ENCODE results near the gene RCOR1.
"Not testable (repeated sequence)": the region's sequence is repeated elsewhere in the genome, so short reads cannot be mapped to it uniquely, and the experiment has no call there.

The RCOR1 gene

DNA sequence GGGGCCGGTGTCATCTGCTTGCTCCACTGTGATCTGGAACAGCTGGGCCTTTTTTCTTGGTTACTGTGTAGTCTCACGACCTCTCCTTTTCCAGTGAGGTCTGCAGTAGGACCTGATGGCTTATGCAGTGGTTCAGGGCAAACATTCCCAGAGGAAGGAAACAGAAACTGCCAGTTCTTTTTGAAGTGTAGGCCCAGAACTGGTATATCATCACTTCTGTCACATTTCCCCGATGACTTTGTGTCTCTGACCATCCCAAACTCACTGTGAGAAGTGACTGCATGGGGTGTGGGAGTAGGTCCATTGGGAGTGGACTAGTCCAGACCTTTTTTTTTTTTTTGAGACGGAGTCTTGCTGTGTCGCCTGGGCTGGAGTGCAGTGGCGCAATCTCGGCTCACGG, 38.4 kb downstream of the RCOR1 start:
- DNase-seq, result no peak

DNA sequence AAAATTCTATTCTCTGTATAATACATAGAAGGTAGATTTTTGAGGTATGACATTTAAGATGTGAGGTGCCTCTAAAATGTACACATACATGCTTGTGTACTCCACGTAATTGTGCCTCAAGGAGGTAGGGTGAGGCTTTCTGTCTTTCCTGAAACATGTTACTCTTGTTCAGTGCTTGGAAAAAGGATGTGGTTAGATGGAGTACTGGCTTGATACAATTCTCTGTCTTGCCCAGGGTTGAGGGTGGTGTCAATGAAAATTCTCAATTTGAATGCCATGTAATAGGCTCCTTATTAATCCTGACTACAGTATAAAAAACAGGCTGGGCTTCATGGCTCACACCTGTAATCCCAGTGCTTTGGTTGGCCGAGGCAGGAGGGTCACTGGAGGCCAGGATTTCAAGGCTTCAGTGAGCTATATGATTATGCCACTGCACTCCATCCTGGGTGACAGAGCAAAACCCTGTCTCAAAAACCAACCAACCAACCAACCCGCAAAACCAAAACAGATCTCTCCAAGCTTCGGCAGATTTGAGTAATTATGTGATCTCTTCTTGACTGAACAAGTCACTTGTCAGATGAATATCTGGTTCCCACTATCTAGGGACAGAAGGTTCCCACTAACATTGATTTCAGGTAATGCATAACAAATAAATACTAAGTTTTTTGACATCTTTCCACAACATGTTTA, 41.6 kb downstream of the RCOR1 start:
- peak; percentile 26 for DNase-seq

DNA sequence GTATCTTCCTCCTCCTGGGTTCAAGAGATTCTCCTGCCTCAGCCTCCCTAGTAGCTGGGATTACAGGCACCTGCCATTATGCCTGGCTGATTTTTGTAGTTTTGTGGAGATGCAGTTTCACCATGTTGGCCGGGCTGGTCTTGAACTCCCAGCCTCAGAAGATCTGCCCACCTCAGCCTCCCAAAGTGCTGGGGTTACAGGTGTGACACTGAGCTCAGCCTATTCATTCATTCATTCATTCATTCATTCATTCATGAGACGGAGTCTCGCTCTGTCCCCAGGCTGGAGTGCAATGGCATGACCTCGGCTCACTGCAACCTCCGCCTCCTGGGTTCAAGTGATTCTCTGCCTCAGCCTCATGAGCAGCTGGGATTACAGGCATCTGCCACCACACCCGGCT, 47.2 kb downstream of the RCOR1 start:
- DNase-seq, result not testable (repeated sequence)

- no peak for DNase-seq
Measured at GRCh38 chr14:102644523-102644922, 52.1 kb downstream of the RCOR1 start.

DNA sequence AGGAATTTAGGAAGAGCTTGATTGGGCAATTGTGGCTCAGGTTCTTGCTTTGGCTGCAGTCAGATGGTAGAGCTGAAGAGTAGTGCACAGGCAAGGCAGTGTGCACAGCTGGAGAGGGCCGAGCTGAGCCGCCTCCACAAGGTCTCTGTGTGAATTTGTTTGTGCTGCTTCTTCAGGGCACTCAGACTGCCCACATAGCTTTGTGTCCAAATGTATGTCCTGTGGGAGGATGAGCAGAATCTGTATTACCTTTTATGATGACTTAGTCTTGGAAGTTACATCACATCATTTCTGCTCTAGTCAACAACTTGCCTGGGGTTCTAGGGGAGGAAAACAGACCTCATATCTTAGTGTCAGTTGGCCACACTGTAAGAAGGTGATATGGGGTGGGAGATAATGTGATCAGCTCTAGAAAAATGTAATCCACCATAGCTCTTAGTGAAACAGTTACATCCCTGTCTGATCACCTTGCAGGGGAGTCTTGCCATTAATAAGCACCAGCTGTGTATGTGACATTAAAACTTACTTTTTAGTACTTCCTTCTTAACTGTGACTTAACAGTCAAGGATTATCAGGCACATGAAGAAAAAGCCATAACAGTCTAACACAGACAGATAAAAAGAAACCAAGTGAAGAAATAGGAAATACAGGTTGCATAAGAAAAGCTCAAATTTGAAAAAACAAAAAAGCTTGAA, 53.4 kb downstream of the RCOR1 start:
- DNase-seq, result no peak

GRCh38 chr14:102646615-102647014, 54.2 kb downstream of the RCOR1 start:
- DNase-seq, result no peak

DNA sequence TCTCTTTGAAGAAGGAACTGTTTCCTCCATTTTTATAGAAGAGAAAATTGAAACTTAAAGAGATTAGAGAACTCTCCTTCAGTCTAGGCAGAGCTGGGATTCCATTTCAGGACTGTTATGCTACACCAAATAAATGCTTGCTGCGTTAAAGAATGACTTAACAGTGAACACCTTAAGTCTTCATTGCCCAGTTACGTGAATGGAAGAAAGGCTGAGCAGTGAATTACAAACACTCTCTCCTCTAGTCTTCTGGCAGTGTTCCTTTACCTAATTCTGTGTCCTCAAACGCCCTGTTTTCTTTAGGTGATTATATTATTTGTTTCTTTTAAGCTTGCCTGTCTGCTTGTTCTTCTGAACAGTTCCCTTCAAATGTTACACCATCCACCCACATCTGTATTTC, 59.7 kb downstream of the RCOR1 start:
- no peak for DNase-seq

DNA sequence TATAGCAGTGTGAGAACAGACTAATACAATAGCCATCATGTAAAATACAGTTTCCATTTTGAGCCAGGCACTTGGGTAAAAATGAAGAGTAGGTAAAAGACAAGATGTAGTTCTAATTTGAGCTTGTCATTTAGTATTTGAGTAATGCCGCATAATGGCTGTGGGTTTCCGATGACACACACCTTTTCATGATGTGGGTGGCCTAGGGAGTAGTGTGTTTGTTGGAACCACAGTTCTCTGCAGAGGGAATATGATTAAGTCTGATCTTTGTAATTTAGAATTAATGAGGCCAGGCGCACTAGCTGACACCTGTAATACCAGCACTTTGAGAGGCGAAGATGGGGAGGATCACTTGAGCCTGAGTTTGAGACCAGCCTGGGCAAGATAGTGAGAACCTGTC, 61.8 kb downstream of the RCOR1 start:
- no peak for DNase-seq

GRCh38 chr14:102655137-102655536, 62.7 kb downstream of the RCOR1 start:
- no peak for DNase-seq

- no peak for DNase-seq
Measured at GRCh38 chr14:102659797-102660196, 67.3 kb downstream of the RCOR1 start.

GRCh38 chr14:102661614-102662013, 69.2 kb downstream of the RCOR1 start:
- no peak for DNase-seq

DNA sequence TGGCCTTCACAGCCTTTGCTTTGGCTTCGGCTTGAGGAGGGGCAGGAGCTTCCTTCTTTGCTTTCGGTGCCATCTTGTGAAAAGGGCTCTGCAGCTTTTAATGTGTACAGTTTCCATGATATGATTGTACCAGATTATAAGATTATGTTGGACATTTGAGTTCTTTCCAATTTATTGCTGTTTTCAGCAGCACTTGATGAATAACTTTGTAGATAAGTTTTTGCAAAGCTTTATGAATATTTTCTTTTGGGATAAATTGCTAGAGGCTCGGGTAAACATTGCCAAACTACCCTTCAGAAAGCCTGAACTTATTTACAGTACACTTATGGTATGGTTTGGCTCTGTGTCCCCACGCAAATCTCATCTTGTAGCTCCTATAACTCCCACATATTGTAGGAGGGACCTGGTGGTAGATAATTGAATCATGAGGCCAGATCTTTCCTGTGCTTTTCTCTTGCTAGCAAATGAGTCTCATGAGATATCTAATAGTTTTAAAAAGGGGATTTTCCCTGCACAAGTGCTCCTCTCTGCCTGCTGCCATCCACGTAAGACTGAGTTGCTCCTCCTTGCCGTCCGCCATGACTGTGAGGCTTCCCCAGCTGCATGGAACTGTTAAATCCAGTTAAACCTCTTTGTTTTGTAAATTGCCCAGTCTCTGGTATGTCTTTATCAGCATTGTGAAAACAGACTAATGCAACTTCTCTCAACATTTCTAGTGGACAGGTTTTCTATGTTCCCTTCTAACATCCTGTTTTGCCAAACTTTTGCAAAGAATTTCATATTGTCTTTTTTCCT, 70.4 kb downstream of the RCOR1 start:
- no peak for DNase-seq

GRCh38 chr14:102663440-102663839, 71.0 kb downstream of the RCOR1 start:
- DNase-seq, result no peak

DNA sequence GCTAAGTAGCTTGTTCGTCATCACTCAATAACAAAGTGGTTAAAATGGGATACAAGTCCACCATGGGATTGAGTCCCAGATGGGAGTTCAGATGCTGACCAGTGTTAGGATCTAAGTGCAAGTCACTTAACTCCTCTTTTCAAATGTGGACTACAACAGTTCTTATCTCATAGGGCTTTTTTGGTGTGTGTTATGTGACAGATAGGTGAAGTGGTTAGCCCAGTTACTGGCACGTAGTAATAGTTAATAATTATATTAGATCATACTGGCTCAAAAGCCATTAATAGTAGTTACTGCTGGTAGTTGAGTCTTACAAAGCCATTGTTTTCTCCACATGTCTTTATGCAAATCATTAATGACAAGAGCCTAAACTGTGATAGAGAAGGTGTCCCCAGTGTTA, 73.2 kb downstream of the RCOR1 start:
- no peak for DNase-seq

GRCh38 chr14:102666635-102667034, 74.2 kb downstream of the RCOR1 start:
- DNase-seq, result no peak

DNA sequence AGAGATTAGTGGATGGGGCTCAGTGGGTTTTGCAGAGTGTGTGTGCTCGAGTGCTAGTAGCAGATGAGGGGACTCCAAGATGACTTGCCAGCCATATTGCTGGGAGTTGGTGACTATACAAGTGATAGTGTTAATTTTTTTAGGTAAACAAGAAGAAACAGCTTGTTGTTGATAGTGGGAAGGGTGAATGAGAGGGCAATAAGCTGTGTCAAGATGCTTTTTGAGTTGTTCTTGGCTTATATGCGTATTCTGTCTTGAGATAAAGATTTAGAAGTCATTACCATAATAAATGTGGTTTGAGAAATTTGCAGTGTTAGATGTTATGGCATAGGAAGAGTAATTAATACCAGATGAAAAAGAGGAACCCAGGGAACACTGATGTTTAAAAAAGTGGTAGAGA, 75.3 kb downstream of the RCOR1 start:
- no peak for DNase-seq

GRCh38 chr14:102668291-102668873, 75.9 kb downstream of the RCOR1 start:
- DNase-seq, result no peak

- DNase-seq, result no peak
Measured at GRCh38 chr14:102671410-102671809, 79.0 kb downstream of the RCOR1 start.

- no peak for DNase-seq
Measured at GRCh38 chr14:102672410-102672960, 80.0 kb downstream of the RCOR1 start.

DNA sequence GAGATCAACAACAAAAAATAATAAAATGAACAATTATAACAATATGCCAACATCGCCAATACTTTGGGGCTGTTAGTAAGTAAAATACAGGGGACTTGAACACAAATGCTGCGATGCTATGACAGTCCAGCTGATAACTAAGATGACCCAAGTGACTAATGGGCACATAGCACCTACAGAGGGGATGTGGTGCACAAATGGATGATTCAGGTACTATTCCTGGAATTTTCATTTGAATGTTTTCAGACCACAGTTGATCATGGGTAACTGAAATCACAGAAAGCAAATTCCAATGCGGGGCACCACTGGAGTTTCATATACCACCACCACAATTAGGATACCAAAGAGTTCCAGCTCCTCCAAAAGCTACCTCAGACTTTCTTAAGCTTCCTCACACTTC, 82.9 kb downstream of the RCOR1 start:
- no peak for DNase-seq

- DNase-seq, result no peak
Measured at GRCh38 chr14:102678394-102678793, 85.9 kb downstream of the RCOR1 start.

DNA sequence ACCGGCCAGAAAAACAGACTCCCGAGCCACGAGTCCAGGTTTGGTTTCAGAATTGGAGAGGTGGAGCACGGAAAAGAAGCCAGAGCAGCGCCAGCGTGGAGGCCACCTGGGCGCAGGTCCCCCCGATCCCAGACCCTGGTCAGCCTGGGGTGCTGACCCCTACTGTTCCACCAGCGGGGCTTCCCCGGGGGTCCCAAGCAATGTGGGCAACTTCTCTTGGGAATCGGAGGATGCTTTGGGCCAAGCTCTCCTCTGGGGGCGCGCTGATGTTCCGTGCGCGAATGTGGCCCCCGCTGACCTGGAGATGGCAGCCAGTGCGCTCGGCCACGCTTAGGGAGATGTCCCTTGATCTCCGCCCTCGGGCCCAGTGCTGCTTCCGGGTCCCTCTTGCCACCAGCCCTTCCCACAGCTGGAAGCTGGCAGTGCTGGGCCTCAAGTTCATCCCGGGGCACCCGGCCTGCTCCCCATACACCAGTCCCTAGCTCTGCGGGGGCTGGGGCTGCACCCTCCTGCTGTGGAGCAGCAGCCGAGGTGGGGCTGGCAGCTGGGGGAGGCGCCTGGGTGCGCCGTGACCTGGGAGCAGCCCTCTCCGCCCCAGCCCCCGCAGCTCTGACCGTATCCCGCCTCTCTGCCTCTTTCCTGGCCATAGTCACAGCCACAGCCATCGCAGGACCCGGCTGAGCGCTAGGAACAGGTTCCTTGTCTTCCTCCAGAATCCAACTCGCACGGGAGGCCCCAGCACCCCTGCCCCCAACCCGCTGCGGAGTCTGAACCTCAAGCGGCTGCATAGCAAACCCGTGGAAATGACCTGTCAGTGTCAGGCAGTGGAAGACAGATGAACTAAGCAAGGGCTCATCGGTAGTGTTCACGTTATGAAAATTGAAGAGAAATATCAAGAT, 91.2 kb downstream of the RCOR1 start:
- DNase-seq, result no peak
